M059J (cell line): ENCODE measurements around the gene ANKRD1. TPM values are rescaled to one million over a fixed set of nuclear protein-coding genes. Genes with fewer than 3 reads are reported as not detected.

Experiments used
- DNase-seq: peaks from one replicate; pipeline ENCODE4 v3.0.0-alpha.2; 2012; ENCODE audit warnings: low read depth
- total RNA-seq: library from RNA; depleted of rRNA; stranded (reverse); fragments of >200 nt; shearing (Covaris generic); gene quantifications from 2 replicates; pipeline ENCODE4 v1.2.3, GENCODE V29; 2014

Gene ANKRD1
- total RNA-seq, 1 experiment from 2014 or later: 40.0 TPM

DNA sequence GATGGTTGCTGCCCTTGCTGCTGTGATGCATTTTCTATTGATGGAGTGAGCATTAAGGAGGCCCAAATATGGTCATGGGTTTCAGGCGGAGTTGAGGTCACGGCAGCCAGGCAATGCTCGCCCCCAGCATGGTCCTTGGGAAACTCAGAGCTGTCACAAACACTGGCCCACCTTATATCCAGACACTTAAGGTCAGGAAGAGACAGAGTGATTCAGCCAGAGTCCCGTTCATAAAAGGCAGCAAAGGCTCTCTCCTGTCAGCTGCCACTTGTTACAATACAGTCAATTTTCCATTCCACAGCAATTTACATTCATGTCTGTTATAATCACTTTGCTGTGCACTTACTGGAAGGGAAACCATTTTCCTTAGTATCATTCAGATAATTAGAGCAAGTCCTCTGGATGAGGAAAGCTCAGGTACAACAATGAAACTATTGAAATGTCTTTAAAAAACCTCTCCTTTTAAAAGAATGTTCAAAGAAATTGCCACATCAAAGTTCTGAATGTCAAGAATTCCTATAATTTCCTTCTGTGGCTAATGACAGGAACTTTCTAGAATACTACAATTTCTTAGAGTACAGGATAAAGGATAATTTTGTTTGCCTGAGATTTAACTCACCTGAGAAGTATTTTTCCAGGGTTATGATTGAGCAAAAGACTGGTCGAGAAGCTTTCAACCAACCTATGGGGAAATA, 14.8 kb upstream of the ANKRD1 start:
- DNase-seq: peak; percentile 38

DNA sequence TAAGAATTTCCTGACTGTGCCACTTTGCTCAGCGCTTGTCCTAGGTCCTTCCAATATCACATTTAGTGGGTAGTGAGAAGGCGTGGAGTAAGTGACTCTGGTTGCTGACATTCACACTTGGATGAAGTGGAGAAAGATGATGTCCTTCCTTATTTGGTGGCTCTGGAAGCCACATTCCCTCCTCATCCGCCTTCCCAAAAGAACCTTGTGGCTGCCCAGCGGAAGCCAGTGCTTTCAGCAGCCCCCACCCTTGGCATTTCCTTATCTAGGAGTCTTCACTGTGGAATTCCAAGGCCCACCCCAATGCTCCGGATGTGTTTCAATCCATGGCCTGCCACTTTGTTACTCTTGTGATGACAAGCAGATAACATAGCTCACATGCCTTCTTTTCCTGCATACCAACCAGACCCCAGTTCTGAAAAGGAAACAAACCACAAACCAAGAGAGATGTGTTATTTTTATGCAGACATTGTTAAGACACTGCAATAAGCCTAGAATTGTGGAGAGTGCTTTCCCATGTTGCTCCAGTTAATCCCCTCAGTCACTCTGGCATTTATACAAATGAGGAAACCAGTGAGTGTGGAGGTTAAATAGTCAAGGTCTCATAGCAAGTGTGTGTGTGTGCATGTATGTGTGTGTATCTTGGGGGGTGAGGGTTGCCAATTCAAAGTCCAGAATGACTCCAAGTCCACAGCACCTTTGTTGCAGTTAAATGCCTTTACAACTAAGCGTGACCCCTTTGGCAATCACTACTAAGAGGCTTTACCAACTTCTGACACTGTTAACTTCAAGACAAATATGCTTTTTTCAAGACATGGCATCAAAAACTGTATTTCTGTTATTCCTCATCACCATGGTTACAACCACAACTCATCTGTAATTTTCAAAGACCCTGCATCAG, 10.3 kb upstream of the ANKRD1 start:
- peak; percentile 97 for DNase-seq

DNA sequence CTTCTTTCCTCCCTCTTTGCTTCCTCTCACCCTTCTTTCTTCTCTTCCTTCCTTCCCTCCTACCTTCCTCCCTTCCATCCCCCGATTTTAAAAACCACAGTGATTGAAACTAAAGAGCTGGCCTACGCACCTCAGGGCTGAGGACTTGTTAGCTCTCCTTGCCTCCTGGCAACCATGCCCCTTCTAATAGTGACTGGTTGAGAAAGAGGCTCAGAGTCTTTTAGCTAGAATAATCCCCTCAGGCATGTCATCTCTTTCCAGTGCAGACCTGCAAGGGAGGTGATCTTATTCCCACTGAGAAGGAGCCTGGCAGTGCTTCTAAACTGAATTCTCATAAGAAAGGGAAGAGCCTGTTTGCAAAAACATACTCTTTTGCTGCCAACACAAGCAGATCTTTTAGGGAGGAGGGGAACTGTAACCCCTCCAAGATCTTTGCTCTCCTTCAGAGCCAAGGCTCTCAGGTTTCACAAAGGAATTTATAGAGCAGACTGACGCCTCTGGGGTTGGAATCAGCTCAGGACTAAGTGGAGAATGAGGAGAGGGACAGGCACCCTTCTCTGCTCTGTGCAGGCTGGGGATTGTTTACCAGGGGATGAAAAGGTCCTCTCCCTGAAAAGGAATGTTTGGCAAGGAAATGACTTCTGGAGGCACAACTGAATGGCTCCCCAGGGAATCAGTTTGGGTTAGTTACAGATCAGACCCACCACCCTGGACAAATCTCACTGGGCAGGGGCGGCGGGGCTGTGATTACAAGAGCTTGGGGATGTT, 9.4 kb upstream of the ANKRD1 start:
- peak; percentile 93 for DNase-seq

DNA sequence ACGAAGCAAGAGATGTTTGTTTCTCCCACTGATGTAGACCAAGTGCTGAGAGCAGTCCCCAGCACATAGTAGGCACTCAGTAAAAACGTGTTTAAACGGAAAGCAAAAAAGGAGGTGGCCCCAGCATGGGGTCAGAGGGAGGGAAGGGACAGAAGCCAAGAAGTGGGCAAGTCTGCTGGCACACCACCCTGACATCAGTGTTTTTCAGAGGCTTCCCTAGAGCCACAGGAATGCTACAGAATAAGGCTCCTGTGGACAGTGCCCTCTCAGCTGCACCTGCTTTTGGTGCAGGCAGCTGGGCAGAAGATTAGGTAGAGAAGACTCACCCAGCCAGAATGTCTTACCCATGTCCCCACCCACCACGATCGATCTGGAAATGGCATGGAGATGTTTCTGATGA, 8.3 kb upstream of the ANKRD1 start:
- peak; percentile 55 for DNase-seq

DNA sequence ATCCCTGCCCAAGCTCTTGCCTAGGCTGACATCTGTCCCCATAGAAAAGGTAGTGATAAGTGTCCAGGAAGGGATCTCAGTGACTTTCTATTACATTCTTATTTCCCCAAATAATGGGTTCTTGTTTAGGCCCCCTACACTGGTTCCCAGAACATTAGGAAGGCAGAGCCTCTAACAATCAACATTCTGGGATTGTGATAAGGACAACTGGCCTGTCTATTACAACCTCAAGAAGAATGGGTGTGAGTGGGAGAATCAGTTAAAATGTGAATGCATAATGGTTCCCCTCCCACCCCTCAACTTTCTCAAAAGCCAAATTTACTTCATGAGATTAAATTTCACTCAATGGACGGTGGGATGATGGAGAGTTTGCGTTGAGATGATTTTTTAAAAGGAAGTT, 6.4 kb upstream of the ANKRD1 start:
- no peak for DNase-seq

DNA sequence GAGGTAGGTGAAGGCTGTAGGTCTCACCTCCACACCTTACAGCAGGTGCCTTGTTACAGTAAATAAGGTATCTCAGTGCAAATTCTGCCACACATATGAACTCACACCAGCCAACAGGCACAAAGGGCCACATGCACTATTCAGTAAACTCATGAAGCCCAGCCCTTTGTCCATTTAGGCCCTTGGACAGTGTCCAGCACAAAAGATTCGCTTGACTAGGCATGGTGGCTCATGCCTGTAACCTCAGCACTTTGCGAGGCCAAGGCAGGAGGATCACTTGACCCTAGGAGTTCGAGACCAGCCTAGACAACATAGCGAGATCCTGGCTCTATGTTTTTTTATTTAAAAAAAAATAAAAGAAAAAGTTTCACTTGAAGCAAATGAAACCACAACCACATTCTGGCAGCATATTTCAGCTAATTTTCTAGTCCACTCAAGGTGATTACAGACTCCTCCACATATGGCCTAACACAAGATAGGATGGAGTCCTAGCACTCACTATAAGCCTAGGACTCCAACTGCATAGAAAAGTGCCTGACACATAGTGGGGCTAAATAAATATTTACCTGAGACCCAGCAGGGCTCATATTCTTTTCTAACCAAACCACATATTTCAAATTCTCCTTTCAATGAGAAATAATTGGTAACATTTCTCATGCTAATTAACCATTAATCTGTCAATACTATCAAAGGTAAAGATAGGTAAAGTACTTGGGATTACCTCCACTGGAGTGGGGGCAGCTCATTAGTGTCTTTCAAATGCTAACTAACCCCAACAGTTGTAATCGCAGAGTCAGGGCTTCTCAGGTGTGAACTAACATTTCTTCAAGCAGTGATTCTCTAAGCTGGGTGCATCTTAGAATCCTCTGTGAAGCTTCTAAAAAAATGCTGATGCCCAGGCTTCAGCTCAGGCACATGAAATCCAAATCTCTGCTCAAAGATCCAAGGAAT, 4.5 kb upstream of the ANKRD1 start:
- DNase-seq: no peak

DNA sequence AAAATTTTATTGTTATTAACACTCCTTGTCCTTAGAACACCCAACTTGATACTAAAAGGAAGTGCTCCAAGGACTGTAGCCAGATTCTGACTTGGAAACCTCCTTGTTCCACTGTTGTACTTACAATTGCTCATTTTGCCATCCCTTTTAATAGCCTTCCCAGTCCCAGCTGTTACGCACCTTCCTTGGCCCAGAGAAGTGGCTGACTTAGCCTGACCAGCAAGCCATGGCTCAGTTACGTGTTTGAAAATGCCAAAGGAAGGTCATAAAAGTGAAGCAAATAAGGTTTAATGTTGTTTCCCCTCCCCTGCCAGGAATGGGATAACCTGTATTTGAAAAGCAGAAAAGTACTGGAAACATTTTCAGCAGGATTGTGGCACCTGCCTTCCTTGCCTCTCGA, 3.7 kb upstream of the ANKRD1 start:
- DNase-seq: no peak

DNA sequence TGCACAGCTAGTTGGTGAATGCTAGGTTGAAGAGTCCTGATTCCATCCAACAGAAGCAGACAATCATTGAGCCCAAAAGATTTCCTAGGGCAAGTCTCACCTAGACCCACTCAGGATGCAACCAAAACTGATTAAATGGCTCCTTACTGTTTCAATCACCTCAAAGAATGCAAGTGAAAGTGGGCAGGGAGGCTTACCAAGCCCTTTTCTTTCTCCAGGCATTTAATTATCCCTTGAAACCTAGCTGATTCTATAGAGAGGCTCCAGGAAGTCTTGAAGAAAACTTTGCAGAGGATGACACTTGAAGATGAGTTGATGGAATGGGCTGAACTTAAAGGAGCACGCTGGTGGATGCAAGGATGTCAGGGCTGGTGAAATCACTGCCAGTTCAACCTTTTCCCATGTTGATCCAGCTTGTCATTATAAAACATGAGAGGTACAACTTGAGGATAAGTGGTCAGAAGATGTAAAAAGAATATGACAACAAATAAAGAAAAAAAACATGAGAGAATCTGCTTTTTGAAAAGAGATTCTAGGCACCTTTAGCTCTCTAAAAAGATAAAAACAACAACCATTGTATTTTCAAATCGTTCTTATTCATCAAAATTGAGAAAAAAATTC, 2.3 kb upstream of the ANKRD1 start:
- DNase-seq: no peak

DNA sequence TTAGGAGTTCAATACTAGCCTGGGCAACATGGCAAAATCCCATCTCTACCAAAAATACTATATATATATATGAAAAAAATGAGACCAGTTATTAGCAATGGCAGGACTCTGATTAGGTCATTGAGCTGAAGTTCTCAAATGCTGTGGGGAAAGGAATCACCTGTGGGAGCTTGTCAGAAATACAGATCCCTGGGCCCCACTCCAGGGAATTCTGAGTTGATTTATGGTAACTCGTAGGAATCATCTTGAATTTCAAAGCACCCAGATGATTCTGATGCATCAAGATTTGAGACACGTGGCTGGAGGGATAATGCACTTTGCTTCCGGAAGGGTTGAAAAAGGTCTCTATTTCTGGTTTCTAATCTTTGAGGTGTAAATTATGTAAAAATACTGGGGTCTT, 1.0 kb upstream of the ANKRD1 start:
- no peak for DNase-seq

DNA sequence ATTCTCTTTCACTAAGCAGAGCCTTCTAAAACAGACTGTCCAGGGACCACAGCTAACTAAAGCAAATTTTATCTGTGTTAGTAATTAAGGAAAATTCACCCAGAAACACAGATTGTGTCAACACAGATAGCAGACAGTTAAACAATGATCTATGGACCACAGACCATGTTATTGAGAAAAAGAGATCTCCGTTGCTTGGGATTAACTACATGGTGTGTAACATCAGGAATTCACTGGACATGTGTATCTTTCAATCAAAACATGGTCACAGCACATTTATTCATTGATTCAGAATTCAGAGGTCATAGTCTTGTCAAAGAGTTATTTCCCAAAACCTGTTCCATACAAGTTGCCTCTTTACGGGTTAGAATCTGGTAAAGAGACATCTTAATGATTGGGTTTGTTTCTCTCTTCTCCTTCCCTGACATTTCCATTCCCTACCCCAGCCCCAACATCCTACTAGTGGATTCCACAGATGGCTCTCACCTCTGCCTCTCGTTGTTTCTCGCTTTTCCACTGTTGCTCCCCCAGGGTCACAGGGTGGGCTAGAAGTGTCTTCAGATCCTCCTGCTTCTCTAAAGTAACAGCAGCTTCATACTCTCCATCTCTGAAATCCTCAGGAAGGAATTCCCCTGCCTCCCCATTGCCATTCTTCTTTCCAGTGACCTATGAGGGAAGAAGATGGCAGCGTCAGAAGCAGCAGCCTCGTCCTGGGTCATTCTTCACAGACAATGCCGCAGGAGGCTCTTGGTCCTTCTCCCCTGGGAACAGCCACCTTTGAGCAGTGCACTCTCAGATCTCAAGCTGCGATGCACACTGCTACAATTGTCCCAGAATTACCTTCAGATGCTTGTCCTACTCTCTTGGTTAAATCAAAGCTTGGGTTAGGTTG, 958 bp downstream of the ANKRD1 start:
- DNase-seq: no peak

DNA sequence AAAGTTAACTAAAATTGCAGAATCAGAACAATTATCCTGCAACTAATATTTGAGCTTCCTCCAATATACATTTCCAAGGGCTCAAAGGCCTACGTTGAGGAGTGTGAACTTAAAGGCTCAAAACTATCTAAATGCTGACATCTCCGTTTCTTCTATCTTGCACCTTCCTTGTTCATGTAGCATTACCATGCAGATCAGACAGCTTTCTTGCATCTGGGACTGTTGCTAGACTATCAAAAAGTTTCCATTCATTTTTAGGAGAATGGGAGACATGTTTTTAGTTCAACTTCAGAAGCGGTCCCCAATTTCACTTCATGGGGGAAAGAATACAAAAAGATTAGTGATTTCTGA, 2.9 kb downstream of the ANKRD1 start:
- no peak for DNase-seq

DNA sequence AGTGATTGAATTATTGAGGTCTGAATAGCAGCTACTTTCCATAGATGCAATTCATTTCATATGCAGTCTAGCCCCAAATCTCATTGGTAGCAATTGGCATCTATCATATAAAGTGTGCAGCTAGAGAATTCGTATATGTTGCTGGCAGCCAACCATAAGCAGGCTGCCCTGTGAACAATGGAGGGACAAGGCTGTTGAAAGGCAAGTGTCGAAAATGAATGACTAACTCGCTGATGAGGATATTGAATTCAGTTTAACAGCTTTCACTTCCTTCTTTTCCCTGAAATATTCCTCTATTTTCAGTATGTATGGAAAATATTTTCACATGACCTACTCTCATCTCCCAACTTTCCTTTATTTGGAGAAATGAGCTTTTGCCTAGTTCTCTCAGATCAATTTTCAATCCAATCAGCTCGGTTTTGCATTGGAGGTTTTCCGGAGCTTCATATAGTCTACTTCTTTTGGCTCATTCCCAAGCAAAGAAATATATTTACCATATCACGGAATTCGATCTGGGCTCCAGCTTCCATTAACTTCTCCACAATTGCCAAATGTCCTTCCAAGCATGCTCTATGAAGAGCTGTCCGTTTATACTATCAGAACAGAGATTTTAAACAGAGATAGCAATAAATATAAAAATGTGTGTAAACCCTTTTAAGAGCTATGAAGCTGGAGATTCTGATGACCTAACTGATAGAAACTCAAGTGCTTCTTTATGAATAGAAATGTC, 3.5 kb downstream of the ANKRD1 start:
- no peak for DNase-seq

DNA sequence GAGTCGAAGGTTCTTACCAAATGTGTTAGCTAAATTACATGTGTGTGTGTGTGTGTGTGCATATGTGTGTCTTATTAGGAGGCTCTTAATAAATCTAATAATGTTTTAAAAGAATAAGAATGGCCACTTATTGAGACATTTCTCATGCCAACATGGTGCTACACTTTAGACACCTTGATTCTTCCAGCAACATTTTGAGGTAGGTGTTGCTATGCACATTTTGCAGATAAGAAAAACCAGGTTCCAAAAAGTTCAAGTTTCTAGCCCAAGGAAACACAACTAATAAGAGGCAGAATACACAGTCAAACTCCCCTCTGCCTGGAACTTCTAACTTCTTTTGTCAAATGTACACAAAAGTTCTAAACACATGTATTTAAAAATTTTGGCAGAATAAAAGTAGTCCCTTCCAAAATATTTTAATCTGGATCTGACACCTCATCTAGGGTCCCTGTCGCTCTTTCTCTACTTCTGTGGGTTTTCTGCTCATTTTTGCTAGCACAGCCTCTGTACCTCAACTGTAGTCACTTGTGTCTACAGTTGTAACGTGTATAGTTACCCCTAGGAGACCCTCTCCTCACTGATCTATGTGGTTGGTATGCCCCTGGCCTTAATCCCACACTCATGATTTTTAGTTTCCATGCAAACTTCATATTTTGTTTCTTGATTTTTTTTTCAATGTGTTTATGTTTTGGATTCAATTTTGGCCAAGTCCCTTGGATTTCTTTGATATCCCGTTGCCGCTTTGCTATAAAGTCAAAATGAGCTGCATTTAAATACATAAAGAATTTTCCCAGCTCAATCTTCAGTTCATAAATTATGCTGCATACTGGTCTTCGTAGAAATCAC, 4.3 kb downstream of the ANKRD1 start:
- DNase-seq: no peak

DNA sequence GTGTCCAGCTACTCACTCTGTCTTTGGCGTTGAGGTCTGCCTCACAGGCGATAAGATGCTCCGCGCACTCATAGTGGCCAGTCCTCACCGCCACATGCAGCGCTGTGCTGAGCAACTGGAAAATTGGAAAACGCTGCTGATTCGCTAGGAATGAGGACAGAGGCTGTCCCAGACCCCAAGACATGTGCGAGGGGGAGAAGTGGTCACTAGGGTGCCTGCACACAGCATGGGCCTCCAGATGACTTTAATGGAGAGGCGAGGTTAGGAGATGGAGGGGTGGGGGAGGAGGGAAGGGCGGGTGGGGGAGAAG, 5.2 kb downstream of the ANKRD1 start:
- no peak for DNase-seq

DNA sequence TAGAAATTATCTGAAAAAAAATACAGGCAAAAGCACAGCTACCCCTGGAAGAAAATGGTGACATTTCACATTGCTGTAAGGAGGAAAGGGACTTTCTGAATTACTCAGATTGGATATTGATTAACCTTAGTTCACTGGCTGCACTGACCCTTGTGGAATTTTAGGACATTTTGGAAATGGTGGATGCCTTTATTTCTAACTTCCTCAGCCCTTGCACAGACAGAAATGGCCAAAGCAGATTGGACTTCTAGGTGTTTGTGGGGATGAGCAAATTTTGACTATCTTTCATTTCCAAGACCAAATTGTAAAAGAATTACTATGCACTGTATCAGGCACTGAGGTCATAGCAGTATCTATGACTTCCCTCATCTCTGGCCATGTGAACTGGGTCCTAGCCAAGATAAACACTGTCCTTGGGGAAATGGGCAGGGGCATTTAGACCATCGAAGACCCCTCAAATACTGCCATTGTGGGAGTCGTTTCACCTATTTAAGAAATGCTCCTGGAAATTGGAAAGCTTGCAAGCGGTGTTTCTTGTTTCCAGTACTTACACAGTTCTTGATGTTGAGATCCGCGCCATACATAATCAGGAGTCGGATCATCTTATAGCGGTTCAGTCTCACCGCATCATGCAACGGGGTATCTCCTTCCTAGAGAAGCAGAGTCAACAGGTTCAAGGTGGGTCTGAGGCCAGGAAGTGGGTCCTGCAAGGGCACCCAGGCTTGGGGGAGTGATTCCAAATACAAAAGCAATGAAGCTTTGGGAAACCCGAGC, 5.7 kb downstream of the ANKRD1 start:
- no peak for DNase-seq

DNA sequence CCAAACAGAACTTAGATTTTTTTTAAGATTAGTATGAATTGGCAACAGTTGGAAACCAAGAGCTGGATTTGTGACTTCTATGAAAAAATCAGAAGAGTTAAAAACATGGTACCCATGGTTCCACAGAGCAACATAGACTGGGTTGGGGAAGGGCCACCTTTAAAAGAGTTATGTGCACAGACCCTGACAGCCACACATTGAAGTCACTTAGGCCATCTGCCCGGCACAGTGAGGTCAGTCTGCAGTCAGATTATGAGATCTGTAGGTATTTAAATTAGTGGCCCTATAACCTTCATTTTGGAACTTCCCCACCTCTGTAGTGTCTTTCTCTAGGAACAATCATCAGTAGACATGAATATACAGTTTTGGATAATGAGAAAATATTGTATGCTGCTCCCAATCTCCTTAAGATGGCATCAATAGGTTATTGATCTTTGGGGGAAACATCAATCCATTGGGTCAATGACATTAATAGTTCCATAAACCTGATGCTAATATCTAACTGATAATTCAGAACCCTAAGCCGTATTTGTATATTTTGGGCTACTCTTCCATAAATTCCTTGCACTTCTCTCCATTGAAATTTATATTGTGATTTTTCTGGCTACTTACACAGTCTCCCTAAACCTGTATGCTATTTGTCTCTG, 7.0 kb downstream of the ANKRD1 start:
- DNase-seq: no peak

DNA sequence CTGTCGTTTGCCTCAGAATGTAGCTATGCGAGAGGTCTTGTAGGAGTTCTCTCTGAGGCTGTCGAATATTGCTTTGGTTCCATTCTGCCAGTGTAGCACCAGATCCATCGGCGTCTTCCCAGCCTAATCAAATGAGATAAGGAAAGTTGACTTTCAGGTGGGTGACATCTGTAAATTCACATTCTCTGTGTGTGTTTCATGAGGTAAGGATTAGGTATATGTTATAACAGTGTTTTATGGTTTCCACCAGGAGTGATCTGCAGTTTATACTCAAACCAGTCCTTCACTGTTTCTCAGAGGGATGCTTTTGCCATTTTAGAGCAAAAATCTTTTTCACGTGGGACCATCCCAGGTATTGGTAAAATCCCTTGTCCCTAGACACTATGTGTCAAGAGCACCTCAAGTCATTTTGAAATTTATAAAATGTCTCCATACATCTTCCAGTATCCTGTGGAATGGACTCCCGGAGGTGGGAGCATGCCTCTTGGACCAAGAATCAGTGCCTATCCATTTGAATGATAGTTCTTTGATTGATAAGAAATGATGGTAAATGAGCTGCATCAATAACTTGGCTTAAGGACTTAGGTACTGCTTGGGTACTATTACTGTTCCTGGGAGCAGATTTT, 7.9 kb downstream of the ANKRD1 start:
- no peak for DNase-seq
